SU-DHL-6 (cell line): ENCODE measurements around the gene C2orf72.

ENCODE experiments used
- CTCF ChIP-seq: fragments of 200-600 bp; sonication (generic); IDR thresholded peaks from one replicate; pipeline ENCODE4 v1.5.1; 2017; ENCODE audit warnings: antibody characterized with exemption, mild to moderate bottlenecking, low read length, moderate library complexity; ENCODE audit not compliant: insufficient read depth, poor library complexity, severe bottlenecking
- EZH2phosphoT487 ChIP-seq: fragments of 200-600 bp; sonication (generic), shearing (Covaris generic); conservative IDR thresholded peaks from 2 replicates; pipeline ENCODE4 v1.6.1; 2018; ENCODE audit warnings: mild to moderate bottlenecking, antibody characterized with exemption, low read length, moderate library complexity, mixed read lengths

- TF ChIP-seq CTCF (no peak), EZH2phosphoT487 (no peak)
Observed at GRCh38 chr2:231084565-231084964, 47.2 kb downstream of the C2orf72 start.
